IPS-NIHi11 (cell line): ENCODE results near the gene MXRA8.
"Not testable (repeated sequence)": the region's sequence is repeated elsewhere in the genome, so short reads cannot be mapped to it uniquely, and the experiment has no call there.

ENCODE experiments used
- DNase-seq: peaks from one replicate; pipeline ENCODE4 v3.0.0; 2012; ENCODE audit warnings: mixed read lengths, low spot score

The MXRA8 gene

GRCh38 chr1:1358433-1359271 is at the start of gene MXRA8:
MXRA8 (minus strand) TSS chr1:1358555; CDS start chr1:1358504, 51 bp downstream.
- DNase-seq, result peak; percentile 74

GRCh38 chr1:1407636-1408318 is 49.4 kb upstream of the MXRA8 start:
- DNase-seq, result peak; percentile 16

- DNase-seq, result peak; percentile 93
Measured at GRCh38 chr1:1406821-1407635, 48.7 kb upstream of the MXRA8 start, which contains the start of gene MRPL20. MRPL20 (minus strand) TSS chr1:1407293; CDS start chr1:1407217, 76 bp downstream.

- DNase-seq, result no peak
Measured at GRCh38 chr1:1406101-1406820, 47.9 kb upstream of the MXRA8 start.

GRCh38 chr1:1403653-1404052 is 45.3 kb upstream of the MXRA8 start:
- no peak for DNase-seq

- not testable (repeated sequence) for DNase-seq
Measured at GRCh38 chr1:1402901-1403392, 44.6 kb upstream of the MXRA8 start.

GRCh38 chr1:1402072-1402900 is 43.9 kb upstream of the MXRA8 start:
- peak; percentile 43 for DNase-seq

- DNase-seq, result no peak
Measured at GRCh38 chr1:1401457-1402010, 43.2 kb upstream of the MXRA8 start.

- no peak for DNase-seq
Measured at GRCh38 chr1:1400576-1401456, 42.5 kb upstream of the MXRA8 start.

- DNase-seq, result no peak
Measured at GRCh38 chr1:1399872-1400575, 41.7 kb upstream of the MXRA8 start.

GRCh38 chr1:1399187-1399871 is 41.0 kb upstream of the MXRA8 start, which contains the start of gene CCNL2:
CCNL2 (minus strand) TSS chr1:1399335; CDS start chr1:1399306, 29 bp downstream.
- peak; percentile 98 for DNase-seq

- DNase-seq, result no peak
Measured at GRCh38 chr1:1398677-1399186, 40.4 kb upstream of the MXRA8 start.

- DNase-seq, result no peak
Measured at GRCh38 chr1:1397839-1398523, 39.6 kb upstream of the MXRA8 start.

- no peak for DNase-seq
Measured at GRCh38 chr1:1395166-1395565, 36.8 kb upstream of the MXRA8 start.

- no peak for DNase-seq
Measured at GRCh38 chr1:1394116-1394515, 35.8 kb upstream of the MXRA8 start.

GRCh38 chr1:1393428-1393827 is 35.1 kb upstream of the MXRA8 start:
- no peak for DNase-seq

- DNase-seq, result no peak
Measured at GRCh38 chr1:1393014-1393413, 34.7 kb upstream of the MXRA8 start.
